PC-3 (cell line): ENCODE measurements around the gene EHMT2. TPM values are rescaled to one million over a fixed set of nuclear protein-coding genes. Genes with fewer than 3 reads are reported as not detected.

ENCODE experiments used
- ATAC-seq: fragments of 200-7000 bp; cut with Tn5 transposase; 2 replicates; pipeline ENCODE4 v1.9.1; 2020; ENCODE audit warnings: mild to moderate bottlenecking, moderate library complexity
- BruUV-seq: library from RNA; stranded (reverse); fragments of 400-500 nt; replicated peaks from 2 replicates; lab custom pipeline; 2021; lab: Mats Ljungman, UMichigan
- CTCF ChIA-PET: fragments of 300-600 bp; sonication (Branson Sonifier 250); formaldehyde crosslinking; loops from one replicate; lab custom pipeline; 2022; ENCODE audit warnings: antibody characterized with exemption; lab: Charles Lee
- POLR2A ChIA-PET: fragments of 300-600 bp; sonication (Branson Sonifier 250); formaldehyde crosslinking; loops from one replicate; lab custom pipeline; 2022; ENCODE audit warnings: antibody characterized with exemption; ENCODE audit not compliant: unreplicated experiment; lab: Charles Lee
- DNase-seq: peaks from one replicate; pipeline ENCODE4 v3.0.0-alpha.2; 2015
- H2AFZ ChIP-seq: fragments of 300-600 bp; sonication (generic); 2 replicates; pipeline ENCODE4 v1.6.0; 2016; ENCODE audit warnings: antibody characterized with exemption, low read length
- H3F3A ChIP-seq: fragments of 300-600 bp; sonication (generic); one replicate; pipeline ENCODE4 v1.6.0; 2017; ENCODE audit warnings: antibody characterized with exemption, low read length, control low read depth, mild to moderate bottlenecking; ENCODE audit not compliant: unreplicated experiment
- H3K27ac ChIP-seq: fragments of 300-600 bp; sonication (generic); 2 replicates; pipeline ENCODE4 v1.5.1; 2016; ENCODE audit warnings: mild to moderate bottlenecking, low read length
- H3K27me3 ChIP-seq: fragments of 300-600 bp; sonication (generic); 2 replicates; pipeline ENCODE4 v1.6.1; 2016; ENCODE audit warnings: low read length, mixed read lengths
- H3K36me3 ChIP-seq: fragments of 300-600 bp; sonication (generic); 2 replicates; pipeline ENCODE4 v1.6.1; 2016; ENCODE audit warnings: low read depth, mixed run types, low read length, mixed read lengths
- H3K4me1 ChIP-seq: fragments of 300-600 bp; sonication (generic); 2 replicates; pipeline ENCODE4 v1.5.1; 2016; ENCODE audit warnings: low read length; ENCODE audit not compliant: insufficient read depth
- H3K4me2 ChIP-seq: fragments of 300-600 bp; sonication (generic); 2 replicates; pipeline ENCODE4 v1.6.0; 2016; ENCODE audit warnings: low read length
- H3K4me3 ChIP-seq: fragments of 300-600 bp; sonication (generic); 2 replicates; pipeline ENCODE4 v1.5.1; 2016; ENCODE audit warnings: mild to moderate bottlenecking, low read length, mixed read lengths
- H3K79me2 ChIP-seq: fragments of 300-600 bp; sonication (generic); 2 replicates; pipeline ENCODE4 v1.6.1; 2017; ENCODE audit warnings: low read length, mixed read lengths
- H3K9ac ChIP-seq: fragments of 300-600 bp; sonication (generic); 2 replicates; pipeline ENCODE4 v1.6.0; 2016; ENCODE audit warnings: mild to moderate bottlenecking, low read length
- H3K9me2 ChIP-seq: fragments of 300-600 bp; sonication (generic); replicated peaks from 2 replicates; pipeline ENCODE4 v1.6.1; 2016; ENCODE audit warnings: mixed run types, low read length, mixed read lengths
- H3K9me3 ChIP-seq: fragments of 300-600 bp; sonication (generic); 2 replicates; pipeline ENCODE4 v1.6.1; 2016; ENCODE audit warnings: low read length, mixed read lengths
- H4K20me1 ChIP-seq: fragments of 300-600 bp; sonication (generic); 2 replicates; pipeline ENCODE4 v1.6.1; 2016; ENCODE audit warnings: low read length, mixed read lengths
- CTCF ChIP-seq: fragments of 300-600 bp; sonication (generic); conservative IDR thresholded peaks from 2 replicates; pipeline ENCODE4 v1.5.1; 2017; ENCODE audit warnings: antibody characterized with exemption, low read depth, mild to moderate bottlenecking, low read length
- EZH2 ChIP-seq: fragments of 300-600 bp; sonication (generic); IDR thresholded peaks from one replicate; pipeline ENCODE4 v1.6.1; 2017; ENCODE audit warnings: antibody characterized with exemption, mild to moderate bottlenecking, low read length; ENCODE audit not compliant: unreplicated experiment
- EZH2phosphoT487 ChIP-seq: fragments of 300-600 bp; sonication (generic); IDR thresholded peaks from 2 replicates; pipeline ENCODE4 v1.6.1; 2018; ENCODE audit warnings: mild to moderate bottlenecking, antibody characterized with exemption, low read length, borderline replicate concordance
- intact Hi-C: fragments of 100-400 bp; cut with micrococcal nuclease; formaldehyde crosslinking; loops from 2 replicates; pipeline ENCODE4 v1.9.0; 2023
- total RNA-seq: library from RNA; depleted of rRNA; stranded (reverse); fragments of >200 nt; gene quantifications from 2 replicates; pipeline ENCODE4 v1.2.3, GENCODE V29; 2014

EHMT2 gene
- total RNA-seq, 1 experiment from 2014 or later = 74.5 TPM

- no peak for TF ChIP-seq EZH2phosphoT487
- TF ChIP-seq EZH2 = no peak
- no peak for TF ChIP-seq CTCF
These were observed 13.8 kb downstream of the EHMT2 start for GRCh38 chr6:31883676-31884075.

DNA sequence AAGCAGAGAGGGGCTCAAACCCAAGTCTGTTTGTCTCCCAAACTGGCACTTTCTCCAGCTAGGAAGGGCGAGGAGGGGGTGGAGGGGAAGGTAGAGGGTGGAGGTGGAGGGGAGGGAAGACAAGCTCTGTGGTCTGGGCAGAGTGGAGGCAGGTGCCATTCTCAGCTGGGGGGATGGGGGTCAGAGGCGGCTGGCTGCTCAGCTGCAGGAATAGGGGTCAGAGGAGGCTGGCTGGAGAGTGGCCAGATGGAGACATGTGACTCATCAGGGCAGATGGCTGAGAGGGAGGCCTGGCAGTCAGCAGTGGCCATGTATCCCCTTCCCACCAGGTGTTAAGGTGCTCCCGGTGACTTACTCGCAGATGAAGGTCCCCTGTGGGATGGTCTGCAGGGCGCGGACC lies 15.2 kb downstream of the EHMT2 start:
- POLR2A ChIA-PET = no interaction called here
- Histone ChIP-seq H3K27me3 (no peaks in the 10 kb centered on the region), H3K4me1 (peaks cover 20% of the 10 kb centered on the region), H2AFZ (no peak overlapping the region), H3K9me2 (no peaks in the 10 kb centered on the region), H3F3A (no peaks in the 10 kb centered on the region), H3K36me3 (peaks cover 48% of the 10 kb centered on the region), H3K9ac (no peak overlapping the region), H4K20me1 (no peaks in the 10 kb centered on the region), H3K4me2 (no peak overlapping the region), H3K27ac (no peak overlapping the region), H3K9me3 (no peaks in the 10 kb centered on the region), H3K4me3 (no peak overlapping the region), H3K79me2 (no peaks in the 10 kb centered on the region)
- DNase-seq = no peak
- TF ChIP-seq EZH2phosphoT487 (no peak), EZH2 (no peak), CTCF (no peak)
- CTCF ChIA-PET = no interaction called here
- BruUV-seq = no TSS peak
- intact Hi-C loops = no loop called here
- ATAC-seq = no peak

More at GRCh38 chr6:31883676-31884075, 13.8 kb downstream of the EHMT2 start:
- H4K20me1 ChIP-seq = no peaks in the 10 kb centered on the region
- no peak overlapping the region for H3K27ac ChIP-seq
- H2AFZ ChIP-seq = no peak overlapping the region
- H3K27me3 ChIP-seq = no peaks in the 10 kb centered on the region
- no peak for DNase-seq
- H3K36me3 ChIP-seq = peaks cover 54% of the 10 kb centered on the region
- CTCF ChIA-PET = interaction anchor here (0.5 kb wide), 1 partner anchor 442 kb away, joined by 12 read pairs; no protein-coding TSS in a partner anchor
- no peak overlapping the region for H3K9ac ChIP-seq
- H3F3A ChIP-seq = no peaks in the 10 kb centered on the region
- H3K4me3 ChIP-seq = no peak overlapping the region
- H3K79me2 ChIP-seq = no peaks in the 10 kb centered on the region
- no peaks in the 10 kb centered on the region for H3K9me3 ChIP-seq
- POLR2A ChIA-PET = interaction anchor here (1.1 kb wide), 1 partner anchor 8 kb away, joined by 3 read pairs; no protein-coding TSS in a partner anchor
- intact Hi-C loops = no loop called here
- BruUV-seq = no TSS peak
- no peaks in the 10 kb centered on the region for H3K9me2 ChIP-seq
- ATAC-seq = no peak
- H3K4me2 ChIP-seq = no peak overlapping the region
- peaks cover 7% of the 10 kb centered on the region for H3K4me1 ChIP-seq

GRCh38 chr6:31881136-31881859 lies 16.2 kb downstream of the EHMT2 start:
- CTCF ChIA-PET = no interaction called here

More at GRCh38 chr6:31881136-31881859, 16.2 kb downstream of the EHMT2 start:
- intact Hi-C loops = no loop called here
- Histone ChIP-seq H3F3A (no peaks in the 10 kb centered on the region), H3K27ac (no peak overlapping the region), H3K9ac (no peak overlapping the region), H2AFZ (no peak overlapping the region), H3K9me2 (no peaks in the 10 kb centered on the region), H3K9me3 (no peaks in the 10 kb centered on the region), H3K36me3 (peaks cover 37% of the 10 kb centered on the region), H3K79me2 (no peaks in the 10 kb centered on the region), H3K4me2 (no peak overlapping the region), H4K20me1 (no peaks in the 10 kb centered on the region), H3K4me1 (peaks cover 21% of the 10 kb centered on the region), H3K27me3 (no peaks in the 10 kb centered on the region), H3K4me3 (no peak overlapping the region)
- no peak for ATAC-seq
- no peak for DNase-seq
- no TSS peak for BruUV-seq
- POLR2A ChIA-PET = no interaction called here
- TF ChIP-seq CTCF (no peak), EZH2 (no peak), EZH2phosphoT487 (no peak)
